Fibroblast of lung (primary cell): ENCODE results near the gene BCL7A. TPM values are rescaled to one million over a fixed set of nuclear protein-coding genes. Genes with fewer than 3 reads are reported as not detected.
A peak's percentile ranks its signal among the peaks of the same experiment; 100 is the strongest.

ENCODE experiments used
- DNase-seq, 2 donors: peaks; one replicate each; pipeline versions ENCODE4 v3.0.0 to v3.0.0-alpha.2; 2010; ENCODE audit warnings: low read depth in 2 of 2
- H2AFZ ChIP-seq: 2 replicates; pipeline ENCODE4 v1.5.1; 2012; ENCODE audit warnings: low read length, control low read depth, inconsistent platforms
- H3K27ac ChIP-seq: 2 replicates; pipeline ENCODE4 v1.5.1; 2011; ENCODE audit warnings: low read length, control low read depth; ENCODE audit not compliant: insufficient read depth
- H3K27me3 ChIP-seq: 2 replicates; pipeline ENCODE4 v1.5.1; 2011; ENCODE audit warnings: mild to moderate bottlenecking, low read length; ENCODE audit not compliant: control insufficient read depth, insufficient read depth
- H3K36me3 ChIP-seq: 2 replicates; pipeline ENCODE4 v1.5.1; 2011; ENCODE audit warnings: low read length; ENCODE audit not compliant: control insufficient read depth, insufficient read depth
- H3K4me1 ChIP-seq: 2 replicates; pipeline ENCODE4 v1.5.1; 2011; ENCODE audit warnings: low read length; ENCODE audit not compliant: control insufficient read depth, insufficient read depth; ENCODE audit errors: extremely low read depth
- H3K4me2 ChIP-seq: 2 replicates; pipeline ENCODE4 v1.5.1; 2011; ENCODE audit warnings: low read length, control low read depth; ENCODE audit not compliant: insufficient read depth; ENCODE audit errors: extremely low read depth
- H3K4me3 ChIP-seq, 4 experiments: fragments of 200-600 bp in 1 of 4; sonication (generic) in 1 of 4; replicated peaks in 1 of 4; 2 replicates each; pipeline ENCODE4 v1.5.1; 2011 to 2016; ENCODE audit warnings: low read length in 4 of 4, low read depth in 3 of 4, mild to moderate bottlenecking in 3 of 4, control low read depth in 2 of 4, inconsistent platforms in 1 of 4, mixed read lengths in 1 of 4; ENCODE audit not compliant: insufficient read depth in 1 of 4; ENCODE audit errors: control extremely low read depth in 1 of 4
- H3K79me2 ChIP-seq: 2 replicates; pipeline ENCODE4 v1.5.1; 2012; ENCODE audit warnings: mild to moderate bottlenecking, low read length, inconsistent platforms; ENCODE audit not compliant: control insufficient read depth, insufficient read depth
- H3K9ac ChIP-seq: 2 replicates; pipeline ENCODE4 v1.5.1; 2011; ENCODE audit warnings: mild to moderate bottlenecking, low read length, control low read depth; ENCODE audit not compliant: insufficient read depth
- H3K9me3 ChIP-seq: 2 replicates; pipeline ENCODE4 v1.5.1; 2012; ENCODE audit warnings: low read depth, low read length; ENCODE audit not compliant: control insufficient read depth, insufficient read depth
- H4K20me1 ChIP-seq: 2 replicates; pipeline ENCODE4 v1.5.1; 2011; ENCODE audit warnings: low read length; ENCODE audit not compliant: control insufficient read depth, insufficient read depth; ENCODE audit errors: extremely low read depth
- CTCF ChIP-seq, 2 donors: IDR thresholded peaks in 1 of 2; conservative IDR thresholded peaks in 1 of 2; 1 replicate in 1 of 2; 2 replicates in 1 of 2; pipeline ENCODE4 v1.5.1; 2011 to 2012; ENCODE audit warnings: low read length in 2 of 2, control low read depth in 1 of 2, inconsistent platforms in 1 of 2, low read depth in 1 of 2, mild to moderate bottlenecking in 1 of 2
- EZH2 ChIP-seq: IDR thresholded peaks from 2 replicates; pipeline ENCODE4 v1.5.1; 2012; ENCODE audit warnings: low read length, control low read depth, mild to moderate bottlenecking; ENCODE audit errors: missing control alignments
- polyA plus RNA-seq, 2 donors: library from polyadenylated mRNA; depleted of rRNA in 1 of 2; stranded (reverse) in 1 of 2; unstranded in 1 of 2; fragments of >200 nt; gene quantifications; 2 replicates each; pipeline ENCODE4 v1.2.1, GENCODE V29; 2011 to 2012; ENCODE audit warnings: missing spikeins in 1 of 2
- total RNA-seq: library from RNA; depleted of rRNA; stranded (reverse); fragments of >200 nt; gene quantifications from 2 replicates; pipeline ENCODE4 v1.2.1, GENCODE V29; 2014

The BCL7A gene
- total and polyA plus RNA-seq, 2 donors (not counting 1 experiment from before 2014, with no cell fraction given) = 3.8 to 7.4 TPM

DNA sequence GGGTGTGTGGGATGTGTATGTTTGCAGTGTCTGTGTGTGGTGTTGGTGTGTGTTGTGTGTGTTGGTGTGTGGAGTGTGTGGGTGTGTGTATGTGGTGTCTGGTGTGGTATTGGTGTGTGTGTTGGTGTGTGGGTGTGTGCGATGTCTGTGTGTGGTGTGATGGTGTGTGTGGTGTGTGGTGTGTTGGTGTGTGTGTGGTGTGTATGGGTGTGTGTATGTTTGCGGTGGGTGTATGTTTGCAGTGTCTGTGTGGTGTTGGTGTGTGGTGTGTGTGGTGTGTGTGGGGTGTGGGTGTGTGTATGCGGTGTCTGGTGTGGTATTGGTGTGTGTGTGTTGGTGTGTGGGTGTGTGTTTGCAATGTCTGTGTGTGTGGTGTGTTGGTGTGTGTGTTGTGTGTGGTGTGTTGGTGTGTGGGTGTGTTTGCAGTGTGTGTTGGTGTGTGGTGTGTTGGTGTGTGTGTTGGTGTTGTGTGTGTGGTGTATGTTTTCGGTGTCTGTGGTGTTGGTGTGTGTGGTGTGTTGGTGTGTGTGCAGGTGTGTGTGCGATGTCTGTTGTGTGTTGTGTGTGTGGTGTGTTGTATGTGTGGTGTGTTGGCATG lies 72.6 kb downstream of the BCL7A start:
- H3K27me3 ChIP-seq = no peaks in the 10 kb centered on the region
- TF ChIP-seq CTCF (conservative IDR thresholded peaks at IDR 0.05 in 1 of 2, IDR thresholded peaks at IDR 0.05 in 1 of 2; ENCODE audit: low read depth in 1 of 2, low read length in 2 of 2) (no peak), EZH2 (no peak)
- H4K20me1 ChIP-seq = no peaks in the 10 kb centered on the region
- no peaks in the 10 kb centered on the region for H3K9me3 ChIP-seq
- H3K79me2 ChIP-seq = peaks cover 58% of the 10 kb centered on the region
- H3K9ac ChIP-seq = no peak overlapping the region
- H3K27ac ChIP-seq = peak overlapping the region; percentile 23
- no peak overlapping the region for H3K4me3 ChIP-seq
- no peak overlapping the region for H2AFZ ChIP-seq
- H3K4me1 ChIP-seq = peaks cover 30% of the 10 kb centered on the region
- H3K4me2 ChIP-seq = no peak overlapping the region
- DNase-seq = no peak
- no peaks in the 10 kb centered on the region for H3K36me3 ChIP-seq

DNA sequence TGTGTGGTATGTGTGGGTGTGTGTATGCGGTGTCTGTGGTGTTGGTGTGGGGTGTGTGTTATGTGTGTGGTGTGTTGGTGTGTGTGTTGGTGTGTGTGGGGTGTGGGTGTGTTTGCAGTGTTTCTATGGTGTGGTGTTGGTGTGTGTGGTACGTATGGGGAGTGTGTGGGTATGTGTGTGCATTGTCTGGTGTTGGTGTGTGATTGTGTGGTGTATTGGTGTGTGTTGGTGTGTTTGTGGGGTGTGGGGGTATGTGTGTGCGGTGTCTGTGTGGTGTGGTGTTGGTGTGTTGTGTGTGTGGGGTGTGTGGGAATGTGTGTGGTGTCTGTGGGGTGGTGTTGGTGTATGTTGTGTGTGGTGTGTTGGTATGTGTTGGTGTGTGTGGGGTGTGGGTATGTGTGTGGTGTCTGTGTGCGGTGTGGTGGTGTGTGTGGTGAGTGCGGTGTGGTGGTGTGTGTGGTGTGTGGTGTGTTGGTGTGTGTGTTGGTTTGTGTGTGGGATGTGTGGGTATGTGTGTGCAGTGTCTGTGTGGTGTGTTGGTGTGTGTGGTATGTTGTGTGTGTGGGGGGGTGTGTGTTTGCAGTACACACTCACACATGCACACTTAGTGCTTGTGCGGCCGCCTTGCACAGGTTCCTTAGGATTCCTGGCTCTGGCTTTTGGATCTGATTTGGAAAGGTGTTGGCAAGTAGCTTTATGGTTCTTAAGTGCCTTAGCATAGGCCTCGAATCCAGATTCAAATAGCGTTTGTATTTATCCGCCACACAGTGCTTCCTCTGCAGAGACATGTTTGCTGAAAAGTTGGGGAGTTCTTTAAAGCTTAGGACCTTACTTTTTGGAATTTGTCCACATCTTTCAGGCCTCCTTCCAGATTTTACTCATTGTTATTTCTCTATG lies 73.3 kb downstream of the BCL7A start:
- peak overlapping the region; percentile 26 for H3K27ac ChIP-seq
- no peaks in the 10 kb centered on the region for H3K27me3 ChIP-seq
- no peaks in the 10 kb centered on the region for H3K36me3 ChIP-seq
- no peaks in the 10 kb centered on the region for H4K20me1 ChIP-seq
- no peaks in the 10 kb centered on the region for H3K9me3 ChIP-seq
- no peak overlapping the region for H3K4me2 ChIP-seq
- no peak overlapping the region for H3K9ac ChIP-seq
- H3K4me3 ChIP-seq = no peak overlapping the region
- H3K4me1 ChIP-seq = peaks cover 27% of the 10 kb centered on the region
- H2AFZ ChIP-seq = no peak overlapping the region
- DNase-seq = peak in 1 of 2 donors; percentile 67
- H3K79me2 ChIP-seq = peaks cover 56% of the 10 kb centered on the region
- no peak for TF ChIP-seq CTCF (conservative IDR thresholded peaks at IDR 0.05 in 1 of 2, IDR thresholded peaks at IDR 0.05 in 1 of 2; ENCODE audit: low read depth in 1 of 2, low read length in 2 of 2)
- TF ChIP-seq EZH2 = no peak

- no peak overlapping the region for H3K4me2 ChIP-seq
- no peaks in the 10 kb centered on the region for H3K9me3 ChIP-seq
- no peak overlapping the region for H3K9ac ChIP-seq
- H3K36me3 ChIP-seq = no peaks in the 10 kb centered on the region
- H3K27ac ChIP-seq = peak overlapping the region; percentile 52
- no peak overlapping the region for H2AFZ ChIP-seq
- H3K79me2 ChIP-seq = peaks cover 57% of the 10 kb centered on the region
- DNase-seq = no peak
- peaks cover 21% of the 10 kb centered on the region for H3K4me1 ChIP-seq
- H3K27me3 ChIP-seq = no peaks in the 10 kb centered on the region
- TF ChIP-seq CTCF (conservative IDR thresholded peaks at IDR 0.05 in 1 of 2, IDR thresholded peaks at IDR 0.05 in 1 of 2; ENCODE audit: low read depth in 1 of 2, low read length in 2 of 2) (no peak), EZH2 (no peak)
- H4K20me1 ChIP-seq = no peaks in the 10 kb centered on the region
- no peak overlapping the region for H3K4me3 ChIP-seq
Measured at GRCh38 chr12:122096014-122096413, 74.3 kb downstream of the BCL7A start.
